Natural killer cell (primary cell): ENCODE results near the gene SORBS1. TPM values are rescaled to one million over a fixed set of nuclear protein-coding genes. Genes with fewer than 3 reads are reported as not detected.
A peak's percentile ranks its signal among the peaks of the same experiment; 100 is the strongest.

Experiments used
- ATAC-seq, 3 donors: fragments of 150-1000 bp in 2 of 3; fragments of 200-7000 bp in 1 of 3; cut with Tn5 transposase; 1 replicate in 1 of 3; 2 replicates in 2 of 3; pipeline ENCODE4 v1.10.0; 2021; ENCODE audit warnings: mild to moderate bottlenecking in 2 of 3, moderate library complexity in 2 of 3
- DNase-seq, 2 donors: peaks; one replicate each; pipeline versions ENCODE4 v3.0.0 to v3.0.0-alpha.2; 2013 to 2021; ENCODE audit warnings: mixed read lengths in 1 of 2
- H3K27ac ChIP-seq: one replicate; pipeline ENCODE4 v1.5.1; 2013; ENCODE audit warnings: mild to moderate bottlenecking, low read length
- H3K27me3 ChIP-seq: one replicate; pipeline ENCODE4 v1.6.1; 2013; ENCODE audit warnings: low read length; ENCODE audit not compliant: control insufficient read depth, insufficient read depth
- H3K36me3 ChIP-seq: one replicate; pipeline ENCODE4 v1.6.1; 2013; ENCODE audit warnings: low read length; ENCODE audit not compliant: control insufficient read depth, insufficient read depth
- H3K4me1 ChIP-seq: one replicate; pipeline ENCODE4 v1.6.1; 2013; ENCODE audit warnings: low read length; ENCODE audit not compliant: control insufficient read depth, insufficient read depth
- H3K4me3 ChIP-seq: one replicate; pipeline ENCODE4 v1.5.1; 2013; ENCODE audit warnings: low read length
- H3K9me3 ChIP-seq: one replicate; pipeline ENCODE4 v1.6.1; 2013; ENCODE audit warnings: low read length; ENCODE audit not compliant: control insufficient read depth, insufficient read depth
- H3K27ac Mint-ChIP-seq, 2 donors: one replicate each; pipeline ENCODE4 v1.8.0; 2022; ENCODE audit warnings: mild to moderate bottlenecking in 2 of 2, mixed read lengths in 2 of 2, moderate library complexity in 1 of 2
- H3K27me3 Mint-ChIP-seq, 2 donors: one replicate each; pipeline ENCODE4 v1.8.0; 2022; ENCODE audit warnings: low read depth in 2 of 2, mixed read lengths in 2 of 2
- H3K36me3 Mint-ChIP-seq: one replicate; pipeline ENCODE4 v1.8.0; 2022; ENCODE audit warnings: mixed read lengths
- H3K4me1 Mint-ChIP-seq, 2 donors: one replicate each; pipeline ENCODE4 v1.8.0; 2022; ENCODE audit warnings: mixed read lengths in 2 of 2
- H3K4me3 Mint-ChIP-seq: one replicate; pipeline ENCODE4 v1.8.0; 2022; ENCODE audit warnings: mild to moderate bottlenecking, moderate library complexity, mixed read lengths
- H3K9me3 Mint-ChIP-seq, 2 donors: one replicate each; pipeline ENCODE4 v1.8.0; 2022; ENCODE audit warnings: mixed read lengths in 2 of 2
- CTCF ChIP-seq: fragments of 200-600 bp; IDR thresholded peaks from one replicate; pipeline ENCODE4 v1.8.0; 2022; ENCODE audit warnings: antibody characterized with exemption
- WGBS: methylation state at CpG from one replicate; pipeline ENCODE4 v1.1.7; 2013; ENCODE audit warnings: missing lambda C conversion rate; ENCODE audit not compliant: insufficient coverage; 5-methylcytosine and 5-hydroxymethylcytosine counted together
- intact Hi-C: fragments of 100-400 bp; cut with micrococcal nuclease; formaldehyde crosslinking; loops from one replicate; pipeline ENCODE4 v1.14.2; 2022
- total RNA-seq, 4 donors: library from RNA; stranded (reverse); fragments of 120-200 nt in 1 of 4; gene quantifications; one replicate each; pipeline versions ENCODE4 v1.2.3 to v1.2.4, GENCODE V29; 2013 to 2022

Gene SORBS1
- total RNA-seq, 3 donors from 2014 or later (not counting 1 experiment from before 2014, with no cell fraction given) = 2.4 to 5.4 (median 2.8) TPM

DNA sequence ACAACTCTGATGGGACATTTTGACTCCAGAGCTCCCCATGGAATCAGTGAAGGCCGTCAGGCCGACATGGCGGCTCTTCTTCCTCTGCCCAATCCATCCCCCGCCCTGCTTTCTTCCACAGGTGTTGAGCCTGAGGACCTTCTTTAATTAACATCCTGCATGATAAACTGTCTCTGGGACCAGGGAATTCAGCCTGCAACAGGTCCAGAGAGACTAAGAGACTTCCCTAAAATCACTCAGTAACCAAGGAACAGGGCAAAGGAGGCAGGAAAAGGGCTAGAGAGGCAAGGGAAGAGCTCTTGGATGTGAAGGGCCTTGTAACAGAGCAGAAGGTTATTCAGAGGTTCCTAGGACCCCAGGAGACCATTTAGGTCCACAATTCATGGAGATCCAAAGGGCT, 264.4 kb downstream of the SORBS1 start:
- DNase-seq (no peak), ATAC-seq (no peak)
- intact Hi-C loops = no loop called here
- Histone ChIP-seq H3K36me3 (no peaks in the 10 kb centered on the region), H3K27ac (no peak overlapping the region), H3K27me3 (no peaks in the 10 kb centered on the region), H3K9me3 (no peaks in the 10 kb centered on the region), H3K4me3 (no peak overlapping the region), H3K4me1 (peaks cover 34% of the 10 kb centered on the region)
- Mint-ChIP-seq H3K36me3 (no peaks in the 10 kb centered on the region), H3K9me3 (no peaks in the 10 kb centered on the region), H3K4me1 (peaks cover 16 to 25% of the 10 kb centered on the region in 2 donors), H3K4me3 (no peak overlapping the region), H3K27ac (no peak overlapping the region), H3K27me3 (peaks cover 0 to 13% of the 10 kb centered on the region in 2 donors)
- no peak for TF ChIP-seq CTCF
- WGBS = 95% methylated on average over 4 of the region's 4 CpGs

- peaks cover 22 to 32% of the 10 kb centered on the region in 2 donors for H3K4me1 Mint-ChIP-seq
- H3K36me3 Mint-ChIP-seq = no peaks in the 10 kb centered on the region
- WGBS = 9% methylated on average over 39 of the region's 39 CpGs
- peak overlapping the region; percentile 46 to 65 for H3K27ac Mint-ChIP-seq
- DNase-seq (peak; percentile 34 to 68), ATAC-seq (peak; percentile 68 to 76 (median 69))
- peak overlapping the region; percentile 80 for H3K4me3 Mint-ChIP-seq
- no peaks in the 10 kb centered on the region for H3K9me3 Mint-ChIP-seq
- H3K4me1 ChIP-seq = peaks cover 44% of the 10 kb centered on the region
- H3K27me3 ChIP-seq = no peaks in the 10 kb centered on the region
- no peaks in the 10 kb centered on the region for H3K9me3 ChIP-seq
- H3K27me3 Mint-ChIP-seq = peaks cover 0 to 20% of the 10 kb centered on the region in 2 donors
- no peaks in the 10 kb centered on the region for H3K36me3 ChIP-seq
- peak overlapping the region; percentile 36 for H3K4me3 ChIP-seq
- intact Hi-C loops = no loop called here
- no peak for TF ChIP-seq CTCF
- peak overlapping the region; percentile 86 for H3K27ac ChIP-seq
These were observed 266.0 kb downstream of the SORBS1 start for GRCh38 chr10:95295031-95295755.

DNA sequence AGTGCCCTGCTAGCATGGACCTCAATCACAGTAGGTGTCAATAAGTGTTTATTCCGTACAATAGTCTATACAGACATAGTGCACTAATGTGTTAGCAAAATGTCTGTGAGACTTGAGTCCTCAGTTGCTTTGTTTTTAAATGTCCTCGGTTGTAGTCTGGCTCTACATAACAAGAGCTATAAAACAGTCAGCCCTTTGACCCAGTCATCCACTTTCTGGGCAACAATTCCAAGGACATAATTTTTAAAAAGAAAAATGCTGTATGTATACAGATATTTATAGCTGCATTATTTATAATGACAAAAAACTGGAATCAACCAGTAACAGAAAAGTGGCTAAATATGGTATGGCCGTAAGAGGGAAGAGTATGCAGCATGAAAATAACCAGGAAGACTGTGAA, 267.5 kb downstream of the SORBS1 start:
- Mint-ChIP-seq H3K9me3 (no peaks in the 10 kb centered on the region), H3K36me3 (no peaks in the 10 kb centered on the region), H3K4me3 (peak overlapping the region; percentile 6), H3K4me1 (peaks cover 28 to 36% of the 10 kb centered on the region in 2 donors), H3K27ac (no peak overlapping the region), H3K27me3 (peaks cover 0 to 29% of the 10 kb centered on the region in 2 donors)
- H3K4me3 ChIP-seq = no peak overlapping the region
- WGBS = 78% methylated on average over 2 of the region's 3 CpGs
- H3K36me3 ChIP-seq = no peaks in the 10 kb centered on the region
- intact Hi-C loops = no loop called here
- TF ChIP-seq CTCF = no peak
- no peaks in the 10 kb centered on the region for H3K9me3 ChIP-seq
- H3K4me1 ChIP-seq = peaks cover 56% of the 10 kb centered on the region
- DNase-seq = no peak
- no peaks in the 10 kb centered on the region for H3K27me3 ChIP-seq
- no peak for ATAC-seq
- peak overlapping the region; percentile 21 for H3K27ac ChIP-seq
